Ovary (tissue), 9 donors: ENCODE data around the gene BBOF1. TPM values are rescaled to one million over a fixed set of nuclear protein-coding genes. Genes with fewer than 3 reads are reported as not detected.
"Not testable (repeated sequence)": the region's sequence is repeated elsewhere in the genome, so short reads cannot be mapped to it uniquely, and the experiment has no call there.

ENCODE experiments used
- DNase-seq, 5 donors: peaks; one replicate each; pipeline ENCODE4 v3.0.0-alpha.2; 2019 to 2020
- H3K27ac ChIP-seq, 2 donors: fragments of 200-600 bp; one replicate each; pipeline versions ENCODE4 v1.5.1 to v1.8.0; 2019 to 2022
- H3K27me3 ChIP-seq: fragments of 200-600 bp; one replicate; pipeline ENCODE4 v1.8.0; 2022
- H3K36me3 ChIP-seq: fragments of 200-600 bp; sonication (generic); one replicate; pipeline ENCODE4 v1.5.1; 2019
- H3K4me1 ChIP-seq: one replicate; pipeline ENCODE4 v1.8.1; 2013; ENCODE audit warnings: mild to moderate bottlenecking, moderate library complexity; ENCODE audit not compliant: insufficient read depth
- H3K4me3 ChIP-seq: fragments of 200-600 bp; sonication (generic); one replicate; pipeline ENCODE4 v1.5.1; 2017
- H3K9me3 ChIP-seq, 2 donors: fragments of 200-600 bp in 1 of 2; sonication (generic) in 1 of 2; one replicate each; pipeline versions ENCODE4 v1.5.1 to v1.8.1; 2013 to 2019; ENCODE audit warnings: mild to moderate bottlenecking in 1 of 2, moderate library complexity in 1 of 2
- EP300 ChIP-seq: sonication (generic); formaldehyde crosslinking; IDR thresholded peaks from one replicate; pipeline ENCODE4 v1.6.1; 2017; ENCODE audit warnings: antibody characterized with exemption
- POLR2A ChIP-seq: fragments of 450-650 bp; IDR thresholded peaks from one replicate; pipeline ENCODE4 v1.6.1; 2017; ENCODE audit warnings: antibody characterized with exemption, mild to moderate bottlenecking, moderate library complexity
- WGBS, 3 donors: extraction: QIAGEN DNeasy Blood & Tissue Kit in 1 of 3; methylation state at CpG; one replicate each; pipeline versions ENCODE4 v1.1.5 to v1.1.7; 2013 to 2017; 5-methylcytosine and 5-hydroxymethylcytosine counted together
- intact Hi-C, 4 donors: fragments of 100-400 bp; cut with DNase I; formaldehyde crosslinking; loops; one replicate each; pipeline versions ENCODE4 v1.11.0 to v1.15.1; 2022 to 2023
- polyA plus RNA-seq, 2 donors: library from polyadenylated mRNA; stranded (reverse); fragments of 200-250 nt in 1 of 2; fragments of 350-450 nt in 1 of 2; fragmentation: Illumina TruSeq in 1 of 2; extraction: RNeasy Lipid Tissue Mini Kit (QIAGEN cat#74804) in 1 of 2; gene quantifications; one replicate each; pipeline ENCODE4 v1.2.3, GENCODE V29; 2013 to 2014
- small RNA-seq: library from RNA; depleted of rRNA; stranded (forward); fragments of <200 nt; gene quantifications from one replicate; pipeline ENCODE3, GENCODE V24; 2016
- total RNA-seq, 7 donors: library from RNA; depleted of rRNA in 2 of 7; stranded (reverse); fragments of >200 nt in 2 of 7; fragmentation: NEBNext Ultra II Directional in 3 of 7; extraction: Animal tissue kit (Norgen Biotek cat#: 25700) in 3 of 7; gene quantifications; one replicate each; pipeline versions ENCODE4 v1.1.0 to v1.2.4, GENCODE V29; 2016 to 2023
- TF ChIP-seq, protein P1 (sequence below), 3 donors: fragments of 450-650 bp in 2 of 3; fragments of 200-600 bp in 1 of 3; IDR thresholded peaks; one replicate each; pipeline versions ENCODE4 v1.5.1 to v1.8.0; 2016 to 2022; ENCODE audit warnings: antibody characterized with exemption in 3 of 3, mild to moderate bottlenecking in 1 of 3
- donor health status: DM: no; HTN: no; CAD: no; lungs with moderate emphysema.
- donor health status: DM: no; HTN: no; CAD: no.
- donor health status: Bipolar disorder and iron deficiency.
- donor health status: DM: yes; HTN: yes; CAD: no.
- donor health status: DM: no; HTN: no; CAD: no.
- donor health status: DM: yes; HTN: yes; CAD: no.

The BBOF1 gene
- total and polyA plus RNA-seq, 9 donors, result 1.7 to 16.5 (median 4.9) TPM

DNA sequence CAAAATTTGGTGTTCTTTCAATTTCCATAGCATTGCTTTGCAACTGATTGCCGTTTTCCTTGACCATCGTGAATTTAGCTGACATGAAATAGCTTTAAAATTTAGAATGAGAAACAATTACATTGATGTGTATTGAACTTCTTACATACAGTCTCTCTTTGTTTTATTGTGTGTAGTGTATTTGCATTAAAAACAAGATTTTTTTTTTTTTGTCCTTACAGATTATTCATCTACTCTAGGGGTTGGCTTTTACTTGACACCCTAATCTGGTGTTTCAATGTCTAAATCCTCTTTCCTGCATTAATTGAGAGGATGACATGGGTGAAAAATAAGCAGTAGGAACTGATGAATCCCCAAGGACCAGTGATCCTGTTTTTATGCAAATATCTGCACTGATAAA is 86.2 kb downstream of the BBOF1 start:
- 76 to 87% (median 83%) methylated on average over 2 of the region's 2 CpGs for WGBS, 3 donors
- Histone ChIP-seq H3K27me3 (no peaks in the 10 kb centered on the region), H3K36me3 (no peaks in the 10 kb centered on the region)

DNA sequence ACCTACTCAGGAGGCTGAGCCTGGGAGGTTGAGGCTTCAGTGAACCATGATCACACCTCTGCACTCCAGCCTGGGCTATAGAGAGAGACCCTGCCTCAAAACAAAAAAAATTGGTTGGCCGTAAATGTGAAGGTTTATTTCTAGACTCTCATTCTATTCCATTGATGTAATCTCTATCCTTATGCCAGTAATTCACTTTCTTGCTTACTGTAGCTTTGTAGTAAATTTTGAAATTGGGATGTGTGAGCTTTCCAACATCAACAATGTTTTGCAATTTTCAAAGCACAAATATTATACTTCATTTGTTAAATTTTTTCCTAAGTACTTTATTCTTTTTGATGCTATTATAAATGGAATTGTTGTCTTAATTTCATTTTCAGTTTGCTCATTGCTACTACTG is 90.2 kb downstream of the BBOF1 start:
- no peak overlapping the region for H3K4me3 ChIP-seq
- DNase-seq, result no peak
- intact Hi-C loops, result no loop called here
- H3K9me3 ChIP-seq, result no peaks in the 10 kb centered on the region
- no peaks in the 10 kb centered on the region for H3K27me3 ChIP-seq
- 61 to 66% (median 63%) methylated on average over 1 of the region's 1 CpG for WGBS, 3 donors
- no peak overlapping the region for H3K27ac ChIP-seq
- H3K4me1 ChIP-seq, result no peaks in the 10 kb centered on the region
- TF ChIP-seq, protein P1, sequence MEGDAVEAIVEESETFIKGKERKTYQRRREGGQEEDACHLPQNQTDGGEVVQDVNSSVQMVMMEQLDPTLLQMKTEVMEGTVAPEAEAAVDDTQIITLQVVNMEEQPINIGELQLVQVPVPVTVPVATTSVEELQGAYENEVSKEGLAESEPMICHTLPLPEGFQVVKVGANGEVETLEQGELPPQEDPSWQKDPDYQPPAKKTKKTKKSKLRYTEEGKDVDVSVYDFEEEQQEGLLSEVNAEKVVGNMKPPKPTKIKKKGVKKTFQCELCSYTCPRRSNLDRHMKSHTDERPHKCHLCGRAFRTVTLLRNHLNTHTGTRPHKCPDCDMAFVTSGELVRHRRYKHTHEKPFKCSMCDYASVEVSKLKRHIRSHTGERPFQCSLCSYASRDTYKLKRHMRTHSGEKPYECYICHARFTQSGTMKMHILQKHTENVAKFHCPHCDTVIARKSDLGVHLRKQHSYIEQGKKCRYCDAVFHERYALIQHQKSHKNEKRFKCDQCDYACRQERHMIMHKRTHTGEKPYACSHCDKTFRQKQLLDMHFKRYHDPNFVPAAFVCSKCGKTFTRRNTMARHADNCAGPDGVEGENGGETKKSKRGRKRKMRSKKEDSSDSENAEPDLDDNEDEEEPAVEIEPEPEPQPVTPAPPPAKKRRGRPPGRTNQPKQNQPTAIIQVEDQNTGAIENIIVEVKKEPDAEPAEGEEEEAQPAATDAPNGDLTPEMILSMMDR (IDR thresholded peaks at IDR 0.05), result no peak
- TF ChIP-seq POLR2A (no peak), EP300 (no peak)
- H3K36me3 ChIP-seq, result no peaks in the 10 kb centered on the region

More for the DNA sequence above, 86.2 kb downstream of the BBOF1 start:
- Histone ChIP-seq H3K27ac (no peak overlapping the region), H3K4me1 (no peaks in the 10 kb centered on the region), H3K9me3 (no peaks in the 10 kb centered on the region), H3K4me3 (no peak overlapping the region)
- TF ChIP-seq POLR2A (no peak), EP300 (no peak)
- TF ChIP-seq, protein P1 (IDR thresholded peaks at IDR 0.05), result no peak
- no peak for DNase-seq
- intact Hi-C loops, result no loop called here

DNA sequence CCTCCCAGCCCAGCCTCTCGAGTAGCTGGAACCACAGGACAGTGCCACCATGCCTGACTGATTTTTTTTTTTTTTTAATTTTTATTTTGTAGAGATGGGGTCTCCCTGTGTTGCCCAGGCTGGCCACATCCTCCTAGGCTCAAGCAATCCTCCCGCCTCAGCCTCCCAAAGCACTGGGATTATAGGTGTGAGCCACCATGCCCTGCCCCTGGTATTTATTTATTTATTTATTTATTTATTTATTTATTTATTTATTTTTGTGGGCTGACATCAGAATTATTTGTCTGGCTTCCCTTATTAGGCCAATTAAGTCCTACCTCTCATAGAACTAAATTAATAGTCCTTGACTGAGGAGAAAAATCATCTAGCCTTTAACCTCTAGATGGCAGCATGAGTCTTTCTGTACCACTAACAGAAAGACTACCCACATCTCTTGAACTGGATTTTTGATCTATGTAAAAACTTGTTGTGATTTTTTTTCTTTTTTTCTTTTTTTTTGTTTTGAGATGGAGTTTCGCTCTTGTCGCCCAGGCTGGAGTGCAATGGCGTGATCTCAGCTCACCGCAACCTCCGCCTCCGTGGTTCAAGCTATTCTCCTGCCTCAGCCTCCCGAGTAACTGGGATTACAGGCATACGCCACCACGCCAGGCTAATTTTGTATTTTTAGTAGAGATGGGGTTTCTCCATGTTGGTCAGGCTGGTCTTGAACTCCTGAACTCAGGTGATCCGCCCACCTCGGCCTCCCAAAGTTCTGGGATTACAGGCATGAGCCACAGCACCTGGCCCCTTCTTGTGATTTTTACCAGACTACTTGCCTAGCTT is 92.5 kb downstream of the BBOF1 start:
- DNase-seq, H3K27ac ChIP-seq, H3K27me3 ChIP-seq, H3K9me3 ChIP-seq, H3K4me1 ChIP-seq, H3K36me3 ChIP-seq, H3K4me3 ChIP-seq: not testable (repeated sequence)
- 84 to 90% (median 86%) methylated on average over 13 of the region's 13 CpGs for WGBS, 3 donors
- TF ChIP-seq, protein P1 (IDR thresholded peaks at IDR 0.05), result peak in 1 of 3 donors; percentile 20
- intact Hi-C loops, result loop anchor here in 3 of 4 donors (5.0 to 10.0 kb wide), 2 partner anchors 133 to 141 kb away; no protein-coding TSS in a partner anchor

Small RNA genes lying within 50 kb of the gene (small RNA-seq; reads per million reads assigned to genes)
- gene AC005480.2, result not detected

Other genes starting within 250 kb of the BBOF1 start
- gene PTGR2, start 167.5 kb upstream of the BBOF1 start, total RNA-seq, result 10 to 100 TPM in 4 of 7 donors, 1 to 10 TPM in 3; 6.6 to 13.4 (median 10.5) TPM
- gene PTGR2, start 167.5 kb upstream of the BBOF1 start, polyA plus RNA-seq, result 10 to 100 TPM in 1 of 2 donors, 1 to 10 TPM in 1; 4.6 to 14.8 TPM
- gene ZNF410, start 132.5 kb upstream of the BBOF1 start, total RNA-seq, result 10 to 100 TPM; 47.7 to 71.4 (median 54.4) TPM
- 10 to 100 TPM; 37.0 to 65.4 TPM for gene ZNF410, start 132.5 kb upstream of the BBOF1 start, polyA plus RNA-seq
- 10 to 100 TPM in 5 of 7 donors, 1 to 10 TPM in 2; 8.3 to 21.4 (median 14.9) TPM for gene FAM161B, start 69.3 kb upstream of the BBOF1 start, total RNA-seq
- 10 to 100 TPM in 1 of 2 donors, 1 to 10 TPM in 1; 9.0 to 12.6 TPM for gene FAM161B, start 69.3 kb upstream of the BBOF1 start, polyA plus RNA-seq
- gene COQ6, start 69.0 kb upstream of the BBOF1 start, total RNA-seq, result 10 to 100 TPM; 17.1 to 27.1 (median 18.7) TPM
- gene COQ6, start 69.0 kb upstream of the BBOF1 start, polyA plus RNA-seq, result 10 to 100 TPM; 23.3 to 31.8 TPM
- 10 to 100 TPM in 2 of 7 donors, 1 to 10 TPM in 5; 4.8 to 11.6 (median 7.0) TPM for gene ENTPD5, start 61 bp upstream of the BBOF1 start, total RNA-seq
- gene ENTPD5, start 61 bp upstream of the BBOF1 start, polyA plus RNA-seq, result 10 to 100 TPM in 1 of 2 donors, 1 to 10 TPM in 1; 3.3 to 12.3 TPM
- gene ALDH6A1, start 65.1 kb downstream of the BBOF1 start, total RNA-seq, result 10 to 100 TPM; 29.8 to 78.1 (median 50.3) TPM
- gene ALDH6A1, start 65.1 kb downstream of the BBOF1 start, polyA plus RNA-seq, result 10 to 100 TPM; 28.6 to 52.6 TPM
- 10 to 100 TPM in 3 of 7 donors, 1 to 10 TPM in 4; 8.6 to 12.5 (median 10.0) TPM for gene LIN52, start 65.6 kb downstream of the BBOF1 start, total RNA-seq
- 10 to 100 TPM in 1 of 2 donors, 1 to 10 TPM in 1; 8.7 to 11.8 TPM for gene LIN52, start 65.6 kb downstream of the BBOF1 start, polyA plus RNA-seq
- gene VSX2, start 220.1 kb downstream of the BBOF1 start, total RNA-seq, result not detected
- not detected for gene VSX2, start 220.1 kb downstream of the BBOF1 start, polyA plus RNA-seq